H9 (cell line): ENCODE measurements around the gene FPR1. TPM values are rescaled to one million over a fixed set of nuclear protein-coding genes. Genes with fewer than 3 reads are reported as not detected.

Experiments used
- DNase-seq: peaks from one replicate; pipeline ENCODE4 v3.0.0-alpha.2; 2017
- H2AFZ ChIP-seq: one replicate; pipeline ENCODE4 v1.6.1; 2013; ENCODE audit warnings: mild to moderate bottlenecking, low read length, control low read depth, moderate library complexity
- H2AK5ac ChIP-seq: 2 replicates; pipeline ENCODE4 v1.6.1; 2013; ENCODE audit warnings: low read length, control low read depth, mixed read lengths; ENCODE audit not compliant: insufficient read length
- H2BK120ac ChIP-seq: one replicate; pipeline ENCODE4 v1.6.1; 2013; ENCODE audit warnings: low read depth, mild to moderate bottlenecking, low read length, control low read depth, inconsistent platforms; ENCODE audit not compliant: poor library complexity, severe bottlenecking
- H2BK12ac ChIP-seq: 2 replicates; pipeline ENCODE4 v1.6.1; 2013; ENCODE audit warnings: low read length, control low read depth, mixed read lengths, low read depth; ENCODE audit not compliant: insufficient read length
- H2BK15ac ChIP-seq: 2 replicates; pipeline ENCODE4 v1.6.1; 2013; ENCODE audit warnings: low read depth, low read length, control low read depth
- H2BK20ac ChIP-seq: one replicate; pipeline ENCODE4 v1.6.1; 2013; ENCODE audit warnings: low read depth, mild to moderate bottlenecking, low read length, control low read depth, inconsistent platforms; ENCODE audit not compliant: poor library complexity, severe bottlenecking
- H2BK5ac ChIP-seq: 2 replicates; pipeline ENCODE4 v1.6.1; 2013; ENCODE audit warnings: low read length, control low read depth, mixed read lengths; ENCODE audit not compliant: insufficient read length
- H3K14ac ChIP-seq: 2 replicates; pipeline ENCODE4 v1.6.1; 2013; ENCODE audit warnings: low read length, control low read depth; ENCODE audit not compliant: insufficient read depth
- H3K18ac ChIP-seq: 2 replicates; pipeline ENCODE4 v1.6.1; 2013; ENCODE audit warnings: low read depth, mild to moderate bottlenecking, mixed read lengths, low read length, control low read depth; ENCODE audit not compliant: insufficient read length
- H3K23ac ChIP-seq: 2 replicates; pipeline ENCODE4 v1.6.1; 2013; ENCODE audit warnings: low read length, control low read depth, mixed read lengths, low read depth; ENCODE audit not compliant: insufficient read length
- H3K23me2 ChIP-seq: 2 replicates; pipeline ENCODE4 v1.6.1; 2013; ENCODE audit warnings: low read depth, mild to moderate bottlenecking, mixed read lengths, low read length, control low read depth; ENCODE audit not compliant: insufficient read length, poor library complexity, severe bottlenecking
- H3K27ac ChIP-seq: 2 replicates; pipeline ENCODE4 v1.5.1; 2013; ENCODE audit warnings: low read length, control low read depth, mixed read lengths, low read depth; ENCODE audit not compliant: insufficient read length
- H3K27me3 ChIP-seq: 2 replicates; pipeline ENCODE4 v1.6.1; 2013; ENCODE audit warnings: low read length, control low read depth, inconsistent platforms; ENCODE audit not compliant: insufficient read depth
- H3K4ac ChIP-seq: 2 replicates; pipeline ENCODE4 v1.6.1; 2013; ENCODE audit warnings: low read depth, mild to moderate bottlenecking, control low read depth, inconsistent platforms, low read length, moderate library complexity
- H3K4me1 ChIP-seq: 2 replicates; pipeline ENCODE4 v1.6.1; 2013; ENCODE audit warnings: low read length, control low read depth, inconsistent platforms; ENCODE audit not compliant: insufficient read depth
- H3K4me2 ChIP-seq: 2 replicates; pipeline ENCODE4 v1.6.1; 2013; ENCODE audit warnings: low read length, control low read depth, mixed read lengths; ENCODE audit not compliant: insufficient read length, insufficient read depth
- H3K56ac ChIP-seq: 2 replicates; pipeline ENCODE4 v1.6.1; 2013; ENCODE audit warnings: low read depth, mild to moderate bottlenecking, mixed read lengths, low read length, control low read depth; ENCODE audit not compliant: insufficient read length
- H3K79me1 ChIP-seq: 2 replicates; pipeline ENCODE4 v1.6.1; 2013; ENCODE audit warnings: low read depth, mild to moderate bottlenecking, moderate library complexity, low read length, control low read depth, inconsistent platforms; ENCODE audit not compliant: insufficient read depth, poor library complexity, severe bottlenecking
- H3K79me2 ChIP-seq: 2 replicates; pipeline ENCODE4 v1.6.1; 2013; ENCODE audit warnings: low read length, control low read depth, inconsistent platforms; ENCODE audit not compliant: insufficient read depth
- H3K9ac ChIP-seq: 2 replicates; pipeline ENCODE4 v1.6.1; 2013; ENCODE audit warnings: low read length, control low read depth, mixed read lengths; ENCODE audit not compliant: insufficient read length; ENCODE audit errors: extremely low read depth
- H3K9me3 ChIP-seq: one replicate; pipeline ENCODE4 v1.6.1; 2013; ENCODE audit warnings: low read depth, low read length, inconsistent platforms; ENCODE audit not compliant: control insufficient read depth
- H3T11ph ChIP-seq: one replicate; pipeline ENCODE4 v1.6.1; 2013; ENCODE audit warnings: mild to moderate bottlenecking, low read length, control low read depth, inconsistent platforms
- H4K20me1 ChIP-seq: one replicate; pipeline ENCODE4 v1.6.1; 2013; ENCODE audit not compliant: control insufficient read depth, insufficient read length, insufficient read depth
- H4K5ac ChIP-seq: 2 replicates; pipeline ENCODE4 v1.6.1; 2013; ENCODE audit warnings: low read depth, mild to moderate bottlenecking, mixed read lengths, low read length, control low read depth; ENCODE audit not compliant: insufficient read length
- H4K8ac ChIP-seq: replicated peaks from 2 replicates; pipeline ENCODE4 v1.6.1; 2013; ENCODE audit warnings: low read length, control low read depth, mixed read lengths, low read depth; ENCODE audit not compliant: insufficient read length
- H4K91ac ChIP-seq: 2 replicates; pipeline ENCODE4 v1.6.1; 2013; ENCODE audit warnings: low read depth, mild to moderate bottlenecking, moderate library complexity, mixed read lengths, low read length, control low read depth; ENCODE audit not compliant: insufficient read length
- H3K27ac Mint-ChIP-seq, 3 experiments: 2 replicates in 2 of 3; 3 replicates in 1 of 3; pipeline ENCODE4 v1.8.0; 2020 to 2021; ENCODE audit warnings: mixed read lengths in 3 of 3, mild to moderate bottlenecking in 1 of 3, moderate library complexity in 1 of 3
- H3K27me3 Mint-ChIP-seq: 2 replicates; pipeline ENCODE4 v1.8.0; 2021; ENCODE audit warnings: low read depth, mild to moderate bottlenecking, moderate library complexity, mixed read lengths
- H3K36me3 Mint-ChIP-seq, 3 experiments: 2 replicates in 2 of 3; 3 replicates in 1 of 3; pipeline ENCODE4 v1.8.0; 2020 to 2021; ENCODE audit warnings: low read depth in 3 of 3, mixed read lengths in 3 of 3; ENCODE audit not compliant: insufficient read depth in 1 of 3
- H3K4me1 Mint-ChIP-seq, 2 experiments: 2 replicates each; pipeline ENCODE4 v1.8.0; 2020; ENCODE audit warnings: mixed read lengths in 2 of 2
- H3K4me3 Mint-ChIP-seq, 2 experiments: 2 replicates in 1 of 2; 3 replicates in 1 of 2; pipeline ENCODE4 v1.8.0; 2020 to 2021; ENCODE audit warnings: mild to moderate bottlenecking in 2 of 2, mixed read lengths in 2 of 2, moderate library complexity in 1 of 2
- H3K9me3 Mint-ChIP-seq, 2 experiments: 2 replicates in 1 of 2; 3 replicates in 1 of 2; pipeline ENCODE4 v1.8.0; 2020; ENCODE audit warnings: mild to moderate bottlenecking in 2 of 2, mixed read lengths in 2 of 2, moderate library complexity in 1 of 2
- WGBS: extraction: QIAGEN DNeasy Blood & Tissue Kit; methylation state at CpG from one replicate; pipeline ENCODE4 v1.1.7; 2013; ENCODE audit warnings: missing lambda C conversion rate, low lambda C conversion rate, mixed read lengths; ENCODE audit not compliant: insufficient read length; ENCODE audit errors: extremely low coverage; 5-methylcytosine and 5-hydroxymethylcytosine counted together
- total RNA-seq: library from RNA; stranded (reverse); gene quantifications from 2 replicates; pipeline ENCODE4 v1.2.1, GENCODE V29; 2021
- TF ChIP-seq, protein P1 (sequence below): fragments of 200-600 bp; sonication (generic); conservative IDR thresholded peaks from 3 replicates; pipeline ENCODE4 v1.8.0; 2021; ENCODE audit warnings: antibody characterized with exemption, mild to moderate bottlenecking

Gene FPR1
- total RNA-seq, 1 experiment from 2014 or later = not detected

DNA sequence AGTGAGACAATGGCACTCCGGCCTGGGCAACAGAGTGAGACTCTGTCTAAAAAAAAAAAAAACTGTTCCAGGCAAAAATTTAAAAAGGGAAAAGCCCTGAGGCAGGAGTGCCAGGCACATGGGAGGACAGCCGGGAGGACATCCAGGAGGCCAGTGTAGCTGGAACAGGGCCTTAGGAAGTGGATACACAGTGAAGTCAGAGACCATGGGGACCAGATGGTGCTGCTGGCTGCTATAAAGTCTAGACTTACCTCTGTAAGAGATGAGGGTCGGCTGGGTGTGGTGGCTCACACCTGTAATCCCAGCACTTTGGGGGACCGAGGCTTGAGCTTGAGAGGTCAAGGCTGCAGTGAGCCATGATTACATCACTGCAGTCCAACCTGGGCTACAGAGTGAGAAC, 42.9 kb downstream of the FPR1 start:
- no CpG with 5 or more reads among the region's 4 CpGs for WGBS
- H3K23ac ChIP-seq = no peak overlapping the region

More for the DNA sequence above, 42.9 kb downstream of the FPR1 start:
- H3K4me1 Mint-ChIP-seq = peaks cover 7 to 12% of the 10 kb centered on the region in 2 experiments; a peak in 3 of 4 replicates
- Histone ChIP-seq H2BK15ac (no peak overlapping the region), H3K9me3 (no peaks in the 10 kb centered on the region), H3K4me1 (no peaks in the 10 kb centered on the region), H2AK5ac (no peak overlapping the region), H3K56ac (no peak overlapping the region), H4K91ac (no peak overlapping the region), H3K79me2 (no peaks in the 10 kb centered on the region), H3K9ac (no peak overlapping the region), H3K79me1 (no peaks in the 10 kb centered on the region), H3K4me2 (no peak overlapping the region), H2BK12ac (no peak overlapping the region), H2BK20ac (no peak overlapping the region), H3T11ph (no peak overlapping the region), H3K4ac (no peak overlapping the region), H2BK120ac (no peak overlapping the region), H4K20me1 (no peaks in the 10 kb centered on the region), H3K27me3 (no peaks in the 10 kb centered on the region; the same call in 1 of the 2 replicates), H4K5ac (no peak overlapping the region), H3K18ac (no peak overlapping the region), H3K14ac (no peak overlapping the region), H4K8ac (no peak overlapping the region), H2AFZ (no peak overlapping the region), H3K27ac (no peak overlapping the region), H2BK5ac (no peak overlapping the region), H3K23me2 (peaks cover 2% of the 10 kb centered on the region)
- peaks cover 0 to 18% of the 10 kb centered on the region in 2 experiments; a peak in 3 of 5 replicates for H3K9me3 Mint-ChIP-seq
- DNase-seq = no peak
- H3K27me3 Mint-ChIP-seq = peaks cover 39% of the 10 kb centered on the region
- TF ChIP-seq, protein P1, sequence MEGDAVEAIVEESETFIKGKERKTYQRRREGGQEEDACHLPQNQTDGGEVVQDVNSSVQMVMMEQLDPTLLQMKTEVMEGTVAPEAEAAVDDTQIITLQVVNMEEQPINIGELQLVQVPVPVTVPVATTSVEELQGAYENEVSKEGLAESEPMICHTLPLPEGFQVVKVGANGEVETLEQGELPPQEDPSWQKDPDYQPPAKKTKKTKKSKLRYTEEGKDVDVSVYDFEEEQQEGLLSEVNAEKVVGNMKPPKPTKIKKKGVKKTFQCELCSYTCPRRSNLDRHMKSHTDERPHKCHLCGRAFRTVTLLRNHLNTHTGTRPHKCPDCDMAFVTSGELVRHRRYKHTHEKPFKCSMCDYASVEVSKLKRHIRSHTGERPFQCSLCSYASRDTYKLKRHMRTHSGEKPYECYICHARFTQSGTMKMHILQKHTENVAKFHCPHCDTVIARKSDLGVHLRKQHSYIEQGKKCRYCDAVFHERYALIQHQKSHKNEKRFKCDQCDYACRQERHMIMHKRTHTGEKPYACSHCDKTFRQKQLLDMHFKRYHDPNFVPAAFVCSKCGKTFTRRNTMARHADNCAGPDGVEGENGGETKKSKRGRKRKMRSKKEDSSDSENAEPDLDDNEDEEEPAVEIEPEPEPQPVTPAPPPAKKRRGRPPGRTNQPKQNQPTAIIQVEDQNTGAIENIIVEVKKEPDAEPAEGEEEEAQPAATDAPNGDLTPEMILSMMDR = no peak
- no peak overlapping the region; a peak in 1 of 5 replicates for H3K4me3 Mint-ChIP-seq
- no peak overlapping the region for H3K27ac Mint-ChIP-seq
- H3K36me3 Mint-ChIP-seq = peaks cover 12 to 34% (median 16%) of the 10 kb centered on the region in 3 experiments
